ENCODE results near the gene FAM114A2.

- TF ChIP-seq, protein P1, sequence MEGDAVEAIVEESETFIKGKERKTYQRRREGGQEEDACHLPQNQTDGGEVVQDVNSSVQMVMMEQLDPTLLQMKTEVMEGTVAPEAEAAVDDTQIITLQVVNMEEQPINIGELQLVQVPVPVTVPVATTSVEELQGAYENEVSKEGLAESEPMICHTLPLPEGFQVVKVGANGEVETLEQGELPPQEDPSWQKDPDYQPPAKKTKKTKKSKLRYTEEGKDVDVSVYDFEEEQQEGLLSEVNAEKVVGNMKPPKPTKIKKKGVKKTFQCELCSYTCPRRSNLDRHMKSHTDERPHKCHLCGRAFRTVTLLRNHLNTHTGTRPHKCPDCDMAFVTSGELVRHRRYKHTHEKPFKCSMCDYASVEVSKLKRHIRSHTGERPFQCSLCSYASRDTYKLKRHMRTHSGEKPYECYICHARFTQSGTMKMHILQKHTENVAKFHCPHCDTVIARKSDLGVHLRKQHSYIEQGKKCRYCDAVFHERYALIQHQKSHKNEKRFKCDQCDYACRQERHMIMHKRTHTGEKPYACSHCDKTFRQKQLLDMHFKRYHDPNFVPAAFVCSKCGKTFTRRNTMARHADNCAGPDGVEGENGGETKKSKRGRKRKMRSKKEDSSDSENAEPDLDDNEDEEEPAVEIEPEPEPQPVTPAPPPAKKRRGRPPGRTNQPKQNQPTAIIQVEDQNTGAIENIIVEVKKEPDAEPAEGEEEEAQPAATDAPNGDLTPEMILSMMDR (conservative IDR thresholded peaks at IDR 0.05; ENCODE audit: low read depth, low read length): no peak
- TF ChIP-seq EZH2 (IDR thresholded peaks at IDR 0.05; ENCODE audit: low read length, unreplicated experiment): no peak
- TF ChIP-seq EZH2phosphoT487 (IDR thresholded peaks at IDR 0.05; ENCODE audit: borderline replicate concordance, low read length): no peak
These were observed 51.4 kb downstream of the FAM114A2 start for GRCh38 chr5:153987301-153987700.

Measured in PC-3 (cell line).